KG1 (cell line): Measurements from ENCODE around the gene KRT7.

Source experiments
- DNase-seq: peaks from one replicate; lab custom pipeline; 2025; lab: John Stamatoyannopoulos, UW

KRT7 gene

DNA sequence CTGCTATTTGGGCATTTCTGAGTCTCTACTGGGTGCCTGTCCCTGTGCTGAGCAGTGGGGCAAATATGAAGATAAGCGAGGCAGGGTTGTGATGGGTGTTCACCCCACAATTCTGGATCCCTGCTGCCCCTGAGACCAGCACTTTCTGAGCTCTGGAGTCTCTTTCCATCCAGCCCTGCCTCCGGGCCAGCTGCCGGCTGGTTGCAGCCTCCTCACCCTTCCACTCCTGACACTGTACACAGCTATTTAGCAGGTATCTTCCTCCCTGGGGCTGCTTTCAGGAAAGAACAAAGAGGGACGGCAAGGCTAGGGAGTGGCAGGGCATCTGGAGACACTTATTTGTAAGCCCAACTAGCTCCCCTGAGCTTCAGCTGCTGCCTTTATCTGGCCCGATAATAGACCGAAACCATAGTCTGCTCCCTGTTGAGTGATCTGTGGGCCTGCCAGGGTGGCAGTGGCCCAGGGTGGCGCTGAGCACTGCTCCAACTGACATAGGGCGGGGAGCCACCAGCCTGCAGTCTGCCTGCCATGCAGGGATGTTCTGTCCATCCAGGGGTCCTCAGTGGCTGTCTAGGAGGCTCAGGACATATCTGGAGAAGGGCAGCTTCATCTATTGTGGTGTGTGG lies 33.6 kb upstream of the KRT7 start:
- no peak for DNase-seq

DNA sequence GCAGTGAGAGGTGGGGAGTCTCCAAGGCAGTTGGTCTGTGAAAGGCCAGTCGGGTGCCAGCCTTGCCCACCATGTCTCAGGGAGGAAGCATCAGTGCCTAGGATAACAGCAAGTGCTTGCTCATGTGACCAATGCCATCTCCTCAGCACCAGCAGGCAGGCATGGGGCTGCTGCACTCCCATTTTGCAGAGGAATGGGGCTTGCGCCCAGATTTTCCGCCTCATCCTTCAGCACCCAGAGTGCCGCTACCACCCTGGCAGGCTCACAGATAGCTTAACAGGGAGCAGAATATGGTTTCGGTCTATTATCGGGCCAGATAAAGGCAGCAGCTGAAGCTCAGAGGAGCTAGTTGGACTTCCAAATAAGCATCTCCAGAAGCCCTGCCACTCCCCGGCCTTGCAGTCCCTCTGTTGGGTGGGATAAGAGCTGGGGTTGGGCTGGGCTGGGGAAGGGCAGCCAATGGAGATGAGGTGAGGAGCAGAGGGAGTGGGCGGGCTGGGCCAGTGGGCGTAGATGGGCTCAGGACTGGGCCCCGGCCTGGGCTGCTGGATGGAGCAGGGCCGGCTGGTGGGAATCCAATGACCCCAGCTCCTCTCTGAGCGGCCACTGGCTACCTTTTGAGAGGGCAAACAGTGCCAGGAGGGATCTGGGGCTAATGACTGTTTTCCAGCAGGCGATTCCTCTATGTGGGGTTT lies 32.8 kb upstream of the KRT7 start:
- no peak for DNase-seq

DNA sequence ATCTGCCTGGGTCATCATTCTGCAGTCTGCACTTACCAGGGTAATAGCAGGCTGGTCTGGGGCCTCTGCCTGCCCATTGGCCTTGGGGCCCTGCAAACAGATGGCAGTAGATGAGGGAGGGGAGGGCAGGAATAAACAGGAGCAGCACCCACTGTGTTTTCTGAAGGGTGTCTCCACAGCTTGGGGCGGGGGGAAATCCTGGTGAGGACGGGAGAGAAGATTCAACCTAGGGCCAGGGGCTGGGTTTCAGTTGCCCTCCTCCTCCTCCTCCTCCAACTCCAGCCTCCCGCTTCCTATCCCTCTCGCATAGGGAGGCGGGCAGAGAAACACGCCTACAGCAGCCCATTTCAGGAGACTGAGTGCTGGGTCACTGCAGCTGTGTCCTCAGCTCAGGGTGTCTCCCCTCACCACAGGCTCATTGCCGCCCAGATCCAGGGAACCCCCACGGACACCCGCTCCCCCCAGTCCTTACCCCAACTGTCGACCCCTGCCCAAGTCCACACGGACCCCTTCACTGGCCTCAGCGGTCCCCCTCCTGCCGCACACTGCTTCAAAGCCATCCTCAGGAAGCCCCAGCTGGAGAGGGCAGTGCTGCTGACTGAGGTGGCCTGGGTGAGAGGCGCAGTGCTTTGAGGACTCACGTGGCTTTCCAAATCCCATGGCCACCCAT lies 32.1 kb upstream of the KRT7 start:
- no peak for DNase-seq

DNA sequence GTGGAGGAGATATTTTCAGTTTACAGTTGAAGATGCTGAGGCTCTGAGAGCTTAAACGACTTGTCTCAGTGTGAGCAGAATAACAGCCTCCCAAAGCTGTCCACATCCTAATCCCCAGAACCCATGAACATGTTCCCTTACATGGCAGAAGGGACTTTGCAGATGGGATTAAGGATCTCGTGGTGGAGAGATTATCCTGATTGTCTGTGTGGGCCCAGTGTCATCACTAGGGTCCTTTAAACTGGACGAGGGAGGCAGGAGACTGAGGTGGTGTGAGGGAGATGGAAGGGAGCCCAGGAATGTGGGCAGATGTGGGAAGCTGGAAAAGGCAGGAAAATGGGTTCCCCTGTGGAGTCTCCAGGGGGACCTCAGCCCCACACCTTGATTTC lies 31.6 kb upstream of the KRT7 start:
- DNase-seq, result no peak

DNA sequence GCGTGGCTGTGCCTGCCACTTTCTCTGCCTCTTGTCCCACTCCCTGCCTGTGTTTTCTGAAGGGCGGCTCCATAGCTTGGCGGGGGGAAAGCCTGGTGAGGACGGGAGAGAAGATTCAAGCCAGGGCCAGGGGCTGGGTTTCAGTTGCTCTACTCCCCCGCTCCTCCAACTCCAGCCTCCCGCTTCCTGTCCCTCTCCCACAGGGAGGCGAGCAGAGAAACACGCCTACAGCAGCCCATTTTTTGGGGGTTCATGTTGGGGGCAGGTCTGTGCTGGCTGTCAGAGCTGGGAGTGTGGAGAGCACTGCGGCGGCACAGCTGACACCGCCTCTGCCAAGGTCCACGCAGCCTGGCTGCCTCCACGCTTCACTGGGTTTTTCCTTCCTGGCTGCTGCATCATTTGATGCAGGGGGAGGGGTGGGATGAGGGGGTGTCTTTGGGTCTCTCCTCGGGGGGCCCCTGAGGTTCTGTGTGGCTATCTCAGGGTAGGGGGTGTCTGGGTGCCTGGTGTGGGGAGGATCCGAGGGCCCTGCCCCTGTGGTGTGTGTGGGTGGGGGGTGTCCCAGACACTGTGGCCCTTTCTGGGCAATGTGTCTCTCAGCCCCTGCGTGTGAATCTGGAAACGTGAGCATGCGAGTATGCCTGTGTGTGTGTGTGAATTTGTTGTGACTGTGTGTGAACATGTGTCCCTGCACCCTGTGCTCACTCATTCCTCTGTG lies 30.5 kb upstream of the KRT7 start:
- DNase-seq, result no peak

DNA sequence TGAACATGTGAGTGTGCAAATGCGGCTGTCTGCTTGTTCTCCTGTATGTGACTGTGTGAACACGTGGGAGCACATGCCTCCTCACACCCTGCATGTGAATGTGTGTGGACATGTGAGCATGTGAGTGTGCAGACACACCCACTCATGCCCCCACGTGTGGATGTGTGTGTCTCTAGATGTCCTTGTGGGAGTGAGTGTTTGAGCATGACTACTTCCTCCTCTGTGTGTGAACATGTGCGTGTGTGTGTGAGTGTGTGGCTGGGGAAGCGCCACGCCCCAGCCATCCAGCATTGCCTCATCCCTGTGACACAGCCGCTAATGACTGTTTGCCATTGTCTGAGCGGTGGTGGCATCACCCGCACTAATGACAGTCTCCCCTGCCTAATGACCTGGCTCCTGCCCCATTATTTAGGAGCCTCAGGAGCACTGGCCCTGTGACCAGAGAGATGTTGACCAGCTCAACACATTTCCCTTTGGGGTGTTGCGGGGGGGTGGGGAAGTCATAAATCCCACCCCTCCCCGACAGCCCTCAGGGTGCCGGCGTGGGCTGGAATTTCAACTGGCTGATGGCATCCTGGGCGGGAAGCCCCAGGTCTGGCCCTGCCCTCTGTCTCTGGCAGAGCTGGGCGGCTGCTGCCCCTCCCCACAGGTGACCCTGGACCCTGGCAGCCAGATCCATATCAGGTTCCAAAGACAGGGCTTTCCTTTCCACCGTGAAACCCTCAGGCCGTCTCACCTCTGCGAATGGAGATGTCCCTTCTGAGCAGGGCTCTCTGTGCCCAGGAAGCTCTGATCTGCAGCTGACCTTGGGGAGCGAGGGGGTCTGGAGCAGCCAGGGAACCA lies 29.7 kb upstream of the KRT7 start:
- no peak for DNase-seq

DNA sequence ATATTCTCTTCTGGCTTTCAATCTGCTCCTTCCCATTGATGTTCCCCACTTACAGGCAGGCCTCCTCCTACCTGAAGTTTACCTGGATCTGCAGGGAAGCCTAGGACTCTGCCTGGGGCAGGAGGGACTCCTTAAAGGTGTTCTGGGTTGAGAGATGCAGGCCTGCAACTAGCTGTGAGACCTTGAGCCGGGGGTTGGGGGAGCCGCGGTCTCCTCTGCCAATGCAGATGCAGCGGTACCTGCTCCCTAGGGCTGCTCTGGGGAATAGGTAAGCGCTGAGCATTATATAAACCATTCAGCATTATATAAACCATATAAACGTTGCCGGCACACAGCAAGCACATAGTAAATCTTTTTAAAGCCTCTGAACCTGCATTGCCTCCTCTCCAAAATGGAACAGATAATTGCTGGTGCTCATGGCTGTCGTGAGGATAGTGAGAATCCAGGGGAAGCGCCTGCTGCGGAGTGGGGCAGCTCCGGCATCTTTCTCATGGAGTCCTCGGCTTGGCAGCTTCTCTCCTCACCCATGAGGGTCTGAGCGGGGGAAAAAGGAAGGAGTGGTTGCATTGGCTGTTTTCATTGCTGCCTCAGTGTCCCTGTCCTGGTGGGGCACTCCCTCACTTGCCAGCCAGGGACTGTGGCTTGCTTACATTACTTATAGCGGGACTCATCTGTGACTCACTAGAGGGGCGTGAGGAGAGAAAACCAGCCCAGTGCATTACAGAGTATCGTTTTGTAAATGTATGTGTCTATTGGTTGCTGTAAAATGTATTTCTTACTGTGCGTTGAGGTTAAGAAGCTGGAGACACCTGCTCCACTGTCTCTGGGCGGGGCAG lies 28.7 kb upstream of the KRT7 start:
- DNase-seq, result no peak

DNA sequence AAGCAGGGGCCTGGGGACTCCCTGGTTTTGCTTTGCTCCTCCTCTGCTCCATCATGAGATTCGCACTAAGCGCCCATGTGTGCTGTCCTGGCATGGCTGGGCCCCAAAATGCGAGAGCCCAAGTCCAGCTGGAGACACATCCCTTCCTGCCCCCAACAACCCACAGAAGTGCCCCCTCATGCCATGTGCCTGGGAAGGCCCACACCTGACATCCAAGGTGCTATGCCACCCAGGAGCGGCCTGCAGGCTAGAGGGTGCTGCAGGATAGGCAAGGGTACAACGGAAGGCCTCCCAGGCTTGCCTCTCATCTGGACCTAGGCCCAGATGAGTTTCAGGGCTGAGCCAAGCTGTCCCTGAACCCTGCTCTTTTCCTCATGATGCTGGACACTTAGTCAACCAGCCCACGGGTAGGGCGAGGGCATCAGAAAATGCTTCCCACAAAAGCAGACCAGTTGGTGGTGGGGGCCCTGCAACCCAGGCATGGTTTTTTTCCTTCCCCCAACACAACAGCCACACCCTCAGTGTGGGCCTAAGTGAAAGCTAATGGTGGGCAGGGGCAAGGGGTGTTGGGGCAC lies 28.0 kb upstream of the KRT7 start:
- DNase-seq, result no peak

DNA sequence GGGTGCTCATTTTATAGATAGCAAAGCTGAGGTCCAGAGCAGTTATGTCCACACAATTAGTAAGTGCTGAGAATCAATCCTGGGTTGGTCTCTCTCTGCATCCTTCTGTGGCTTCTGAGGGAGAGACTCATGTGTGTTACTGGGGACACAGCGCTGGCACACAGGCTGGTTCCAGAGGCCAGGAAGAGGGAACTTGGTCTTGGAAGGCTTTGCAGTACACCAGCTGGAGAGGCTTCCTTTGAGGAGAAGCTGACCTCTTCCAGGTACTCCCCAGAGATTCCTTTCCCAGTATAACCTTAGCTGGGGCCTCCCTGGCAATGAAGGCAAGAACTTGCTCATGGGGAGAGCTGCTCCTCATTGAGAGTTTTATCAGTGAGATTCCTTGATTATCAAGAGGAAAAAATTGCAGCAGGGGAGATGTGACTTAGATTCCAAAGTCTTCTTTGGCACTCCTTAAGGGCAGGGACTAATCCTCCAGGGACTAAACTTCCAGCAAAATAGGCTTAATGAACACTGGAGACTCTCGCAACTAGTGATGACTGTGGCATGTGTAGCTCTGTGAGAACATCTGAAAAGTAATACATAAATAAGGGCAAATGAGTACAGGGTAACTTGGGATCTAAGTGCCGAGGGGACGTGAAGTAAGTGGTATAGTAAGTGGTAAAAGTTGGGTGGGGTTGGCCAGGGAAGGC lies 27.3 kb upstream of the KRT7 start:
- no peak for DNase-seq

DNA sequence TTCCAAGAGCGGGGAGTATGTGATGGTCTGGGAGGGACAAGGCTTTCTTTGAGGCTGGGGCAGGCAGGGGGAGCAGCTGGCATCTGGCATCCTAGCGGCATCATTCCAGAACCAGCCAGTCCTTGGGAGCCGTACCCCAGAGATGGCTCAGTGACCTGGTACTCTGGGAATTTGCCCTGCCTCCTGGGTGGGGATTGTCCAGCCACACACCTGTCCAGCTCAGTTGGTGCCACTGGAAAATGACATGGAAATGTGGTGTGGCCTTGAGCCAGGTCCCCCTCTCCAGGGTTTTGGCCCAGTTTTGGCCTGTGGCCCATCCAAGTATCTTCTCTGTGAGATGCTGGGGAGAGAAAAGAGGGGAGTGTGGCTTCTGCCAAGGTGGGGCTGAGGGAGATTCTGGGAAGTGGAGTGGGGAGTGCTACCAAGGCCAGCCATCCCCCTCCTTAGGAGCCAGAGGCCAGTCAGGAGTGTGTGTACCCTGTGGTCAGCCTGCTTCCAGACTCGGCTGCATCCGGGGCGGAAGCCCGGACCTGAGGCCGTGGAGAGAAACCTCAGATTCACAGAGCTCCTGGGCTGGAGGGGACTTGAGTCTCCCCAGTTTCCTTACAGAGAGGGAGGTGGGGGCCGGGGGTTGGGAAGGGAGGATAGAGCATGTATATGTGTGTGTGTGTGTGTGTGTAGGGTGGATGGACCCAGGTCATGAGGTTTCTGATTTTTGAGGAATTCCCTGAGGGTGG lies 26.6 kb upstream of the KRT7 start:
- DNase-seq, result no peak

DNA sequence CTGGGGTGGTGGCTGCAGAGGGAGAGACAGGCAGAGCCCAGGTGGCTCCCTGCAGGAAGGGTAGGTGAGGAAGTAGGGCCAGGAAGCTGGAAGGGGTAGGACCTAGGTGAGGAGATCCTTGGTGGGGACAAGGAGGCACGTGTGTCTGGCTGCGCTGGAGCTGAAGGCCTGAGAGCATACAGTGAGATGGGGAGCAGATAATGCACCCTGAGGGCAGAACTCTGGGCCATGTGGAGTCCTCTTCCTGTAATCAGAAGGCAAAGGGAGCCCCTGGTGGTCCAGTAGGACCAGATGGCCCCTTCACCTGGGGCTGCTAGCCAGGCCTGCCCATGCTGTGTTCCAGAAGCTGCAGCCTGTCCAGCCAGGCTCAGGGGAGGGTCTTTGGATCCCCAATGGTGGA lies 25.9 kb upstream of the KRT7 start:
- DNase-seq, result no peak

DNA sequence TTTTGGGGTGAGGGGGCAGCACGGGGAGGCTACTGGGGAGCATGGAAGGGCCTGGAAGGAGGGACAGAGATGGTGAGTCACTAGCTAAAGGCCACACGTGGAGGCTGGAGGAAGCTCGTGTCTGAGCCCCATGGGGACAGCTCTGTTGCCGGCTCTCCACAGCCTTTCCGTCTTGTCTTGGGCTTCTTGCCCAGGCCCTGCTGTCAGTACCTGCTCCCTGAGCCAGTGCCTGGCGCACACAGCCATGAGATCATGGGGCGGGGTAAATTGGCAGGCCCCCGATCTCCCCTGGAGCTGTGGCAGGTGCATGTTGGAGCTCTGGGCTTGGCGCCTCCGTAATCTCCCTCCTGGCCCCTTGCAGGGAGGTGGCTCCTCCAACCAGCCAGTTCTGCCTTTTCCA lies 25.1 kb upstream of the KRT7 start:
- DNase-seq, result no peak

DNA sequence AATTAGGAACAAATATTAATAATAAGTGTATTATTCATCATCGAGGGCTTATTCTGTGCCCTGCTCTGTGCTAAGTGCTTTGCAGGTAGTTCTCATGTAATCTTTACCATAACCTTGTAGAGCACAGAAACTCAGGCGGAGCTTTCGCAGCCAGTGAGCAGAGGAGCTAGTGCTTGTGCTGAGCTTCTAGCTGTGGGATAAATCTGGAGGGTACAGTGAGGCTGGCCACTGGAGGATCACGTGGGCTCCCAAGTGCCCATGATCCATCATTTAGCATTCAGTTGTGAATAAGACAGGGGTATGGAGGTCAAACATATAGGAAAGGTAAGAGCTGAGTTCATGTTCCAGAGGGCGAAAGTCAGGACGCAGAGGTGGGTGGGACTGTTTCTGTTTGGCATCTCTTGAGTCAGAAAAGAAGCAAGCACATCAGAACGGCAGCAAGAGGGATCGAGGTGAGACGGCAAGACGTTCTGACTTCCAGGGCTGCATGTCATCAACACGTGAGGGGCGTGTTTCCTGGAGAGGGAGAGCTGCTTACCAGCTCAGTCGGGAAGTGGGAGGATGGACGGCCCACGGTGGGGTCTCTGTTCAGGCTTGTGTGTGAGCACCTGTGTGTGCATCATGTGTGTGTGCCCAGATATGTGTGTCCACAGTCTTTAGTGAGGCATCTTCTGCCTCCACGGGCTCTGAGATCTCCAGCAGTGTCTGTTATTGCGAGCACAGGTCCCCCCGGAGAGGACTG lies 24.4 kb upstream of the KRT7 start:
- no peak for DNase-seq

DNA sequence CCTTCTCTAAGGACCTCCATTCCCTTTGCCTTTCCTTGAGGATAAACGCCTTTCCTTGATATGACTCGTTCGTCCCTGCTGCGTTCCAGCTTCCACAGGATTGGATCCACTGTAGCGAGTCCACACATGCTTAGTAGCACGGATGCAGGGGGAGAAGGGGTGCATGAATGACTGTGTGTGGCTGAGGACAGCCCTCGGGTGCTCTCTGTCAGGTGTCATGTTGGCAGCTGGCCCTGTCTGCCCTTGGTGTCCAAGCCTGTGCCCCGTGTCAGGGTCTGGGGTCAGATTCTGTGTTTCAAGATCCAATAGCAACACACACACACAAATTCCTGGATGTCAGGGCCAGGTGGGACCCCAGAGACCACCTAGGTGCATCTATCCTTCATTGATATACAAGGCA lies 23.7 kb upstream of the KRT7 start:
- DNase-seq, result no peak

DNA sequence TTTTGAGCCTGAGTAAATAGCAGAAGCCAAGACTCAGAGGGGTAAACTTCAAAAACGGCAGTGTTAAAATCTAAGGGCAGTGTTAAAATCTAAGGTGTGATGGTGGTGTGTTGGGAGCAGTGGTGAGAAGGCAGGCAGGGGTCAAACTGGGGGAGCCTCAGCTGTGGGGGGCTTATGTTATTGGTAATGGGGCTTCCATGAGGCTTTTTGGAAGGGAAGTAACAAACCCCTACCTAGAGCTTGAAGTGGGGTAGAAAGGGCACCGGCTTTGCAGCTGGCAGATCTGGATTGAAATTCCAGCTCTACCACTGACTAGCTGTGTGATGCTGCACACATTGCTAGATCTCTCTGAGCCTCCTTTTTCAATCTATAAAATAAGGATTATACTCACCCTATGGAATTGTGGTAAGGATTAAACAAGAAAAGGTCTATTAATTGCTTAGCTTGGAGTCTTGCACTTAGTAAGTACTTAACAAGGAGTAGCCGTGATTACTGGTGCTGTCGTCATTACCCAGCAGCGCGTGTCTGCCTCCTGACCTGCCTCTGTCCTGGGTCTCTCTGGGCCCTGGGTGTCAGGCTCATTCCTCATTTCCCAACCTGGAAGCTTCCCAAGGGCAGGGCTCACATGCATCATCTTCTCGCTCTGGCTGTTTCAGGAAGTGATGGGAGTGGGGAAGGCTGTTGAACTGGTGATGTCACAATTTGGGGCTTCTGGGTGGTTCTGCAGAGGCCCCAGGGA lies 22.7 kb upstream of the KRT7 start:
- no peak for DNase-seq

DNA sequence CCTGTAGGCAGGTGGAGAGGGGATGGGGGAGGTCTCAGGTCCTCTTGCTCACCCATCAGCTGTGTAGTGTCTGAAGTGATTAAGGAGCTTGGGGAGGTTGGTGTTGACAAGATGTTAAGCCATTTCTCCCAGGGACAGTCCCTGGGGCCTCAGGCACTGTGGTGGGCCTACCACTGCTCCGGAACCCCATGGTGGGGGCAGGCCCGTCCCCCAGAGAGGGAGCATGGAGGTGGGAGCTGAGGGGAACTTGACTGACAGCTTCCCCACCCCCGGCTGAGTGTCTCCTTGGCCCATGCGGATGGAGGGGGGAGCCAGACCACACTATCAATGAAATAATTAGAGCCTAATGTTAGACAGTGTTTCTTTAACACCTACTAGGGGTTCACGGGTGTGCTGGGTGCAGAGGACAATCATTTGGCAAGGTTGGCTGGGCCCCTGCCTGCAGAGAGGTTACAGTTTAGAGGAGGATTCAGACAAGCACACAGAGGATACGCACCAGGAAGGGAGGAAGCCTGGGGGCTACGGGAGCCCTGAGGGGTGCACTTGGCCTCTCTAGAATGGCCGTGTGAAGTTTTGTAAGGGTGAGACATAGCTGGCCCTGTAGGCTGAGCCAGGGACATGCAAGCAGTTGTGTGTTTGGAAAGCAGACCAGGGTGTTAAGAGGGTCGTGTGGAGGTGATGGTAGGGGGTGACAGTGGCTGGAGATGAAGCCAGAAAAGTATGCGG lies 22.0 kb upstream of the KRT7 start:
- no peak for DNase-seq
